ENCODE results near the gene MFRP.

Gene MFRP

DNA sequence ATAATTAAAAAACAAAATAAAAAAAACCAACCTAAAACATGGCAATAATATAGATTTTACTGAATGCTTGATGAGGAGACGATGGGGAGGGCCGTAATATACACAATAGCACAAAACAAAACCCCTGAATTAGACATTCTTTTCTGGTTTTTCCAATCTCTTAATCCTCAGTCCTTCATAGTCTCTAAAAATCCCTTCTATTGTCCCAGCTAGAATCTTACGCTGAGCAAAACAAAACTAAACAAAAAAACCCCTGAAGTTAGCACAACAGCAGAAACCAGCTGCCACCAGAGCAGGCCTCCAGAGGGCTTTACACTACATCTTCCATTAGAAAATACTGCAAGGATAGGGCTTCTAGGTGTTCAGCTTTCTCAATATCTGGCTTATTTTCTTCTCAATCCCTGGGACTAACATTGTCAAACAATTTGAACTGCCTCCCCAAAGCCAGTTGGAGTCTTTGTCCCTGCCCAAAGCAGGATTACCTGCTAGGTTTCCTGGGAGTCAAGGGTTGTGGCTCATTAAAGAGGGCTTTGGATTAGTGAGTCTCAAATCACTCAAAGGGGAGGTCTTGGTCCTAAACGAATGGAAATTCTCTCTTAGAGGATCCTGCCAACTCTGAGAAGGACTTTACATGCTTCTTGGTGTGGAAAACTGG is 14.3 kb downstream of the MFRP start:
- DNase-seq (ENCODE audit: low read depth, low spot score), result no peak
- no peaks in the 10 kb centered on the region for H3K9me3 ChIP-seq (ENCODE audit: low read depth, low read length)
- no peak overlapping the region for H3K27ac ChIP-seq
- H3K9ac ChIP-seq (ENCODE audit: insufficient read length), result peak overlapping the region; percentile 32
- TF ChIP-seq EZH2 (IDR thresholded peaks at IDR 0.05) (no peak), POLR2AphosphoS5 (IDR thresholded peaks at IDR 0.05; ENCODE audit: borderline replicate concordance, low read depth, low read length) (no peak), FOXP2 (optimal IDR thresholded peaks at IDR 0.05; ENCODE audit: control extremely low read depth, extremely low read length, insufficient read depth) (no peak)
- H3K36me3 ChIP-seq (ENCODE audit: insufficient read depth, low read length), result no peaks in the 10 kb centered on the region; the same call in 1 of the 2 replicates
- H3K4me3 ChIP-seq, result no peak overlapping the region

DNA sequence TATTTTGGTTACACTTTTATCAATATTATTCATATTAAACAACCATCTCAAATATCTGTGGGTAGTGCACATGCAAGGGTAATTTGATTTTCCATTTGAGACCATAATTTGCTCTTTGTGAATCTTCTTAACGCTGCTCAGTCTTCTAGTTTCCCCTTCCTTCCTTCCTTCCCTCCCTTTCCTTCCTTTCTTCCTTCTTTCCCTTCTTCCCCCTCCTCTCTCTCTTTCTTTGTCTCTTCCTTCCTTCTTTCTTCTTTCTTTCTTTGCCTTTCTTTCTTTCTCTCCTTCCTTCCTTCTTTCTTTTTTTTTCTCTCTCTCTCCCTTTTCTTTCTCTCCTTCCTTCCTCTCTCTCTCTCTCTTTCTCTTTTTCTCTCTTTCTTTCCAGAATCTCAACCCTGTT is 16.3 kb downstream of the MFRP start:
- no peaks in the 10 kb centered on the region for H3K9me3 ChIP-seq (ENCODE audit: low read depth, low read length)
- H3K9ac ChIP-seq (ENCODE audit: insufficient read length), result no peak overlapping the region
- no peaks in the 10 kb centered on the region for H3K36me3 ChIP-seq (ENCODE audit: insufficient read depth, low read length)
- DNase-seq (ENCODE audit: low read depth, low spot score), result no peak
- H3K4me3 ChIP-seq, result no peak overlapping the region
- TF ChIP-seq EZH2 (IDR thresholded peaks at IDR 0.05), result no peak
- TF ChIP-seq POLR2AphosphoS5 (IDR thresholded peaks at IDR 0.05; ENCODE audit: borderline replicate concordance, low read depth, low read length), result no peak
- no peak for TF ChIP-seq FOXP2 (optimal IDR thresholded peaks at IDR 0.05; ENCODE audit: control extremely low read depth, extremely low read length, insufficient read depth)
- no peak overlapping the region for H3K27ac ChIP-seq

- TF ChIP-seq FOXP2 (optimal IDR thresholded peaks at IDR 0.05; ENCODE audit: control extremely low read depth, extremely low read length, insufficient read depth), result no peak
- no peak for TF ChIP-seq POLR2AphosphoS5 (IDR thresholded peaks at IDR 0.05; ENCODE audit: borderline replicate concordance, low read depth, low read length)
- no peak for TF ChIP-seq EZH2 (IDR thresholded peaks at IDR 0.05)
- Histone ChIP-seq H3K9ac (ENCODE audit: insufficient read length) (no peak overlapping the region), H3K27ac (no peak overlapping the region), H3K36me3 (ENCODE audit: insufficient read depth, low read length) (no peaks in the 10 kb centered on the region), H3K4me3 (no peak overlapping the region), H3K9me3 (ENCODE audit: low read depth, low read length) (no peaks in the 10 kb centered on the region)
- no peak for DNase-seq (ENCODE audit: low read depth, low spot score)
Measured at GRCh38 chr11:119329320-119329719, 17.2 kb downstream of the MFRP start.

GRCh38 chr11:119324189-119324588 is 22.3 kb downstream of the MFRP start:
- Histone ChIP-seq H3K36me3 (ENCODE audit: insufficient read depth, low read length) (no peaks in the 10 kb centered on the region), H3K4me3 (no peak overlapping the region), H3K9me3 (ENCODE audit: low read depth, low read length) (no peaks in the 10 kb centered on the region), H3K9ac (ENCODE audit: insufficient read length) (no peak overlapping the region), H3K27ac (no peak overlapping the region)
- TF ChIP-seq FOXP2 (optimal IDR thresholded peaks at IDR 0.05; ENCODE audit: control extremely low read depth, extremely low read length, insufficient read depth), result no peak
- TF ChIP-seq POLR2AphosphoS5 (IDR thresholded peaks at IDR 0.05; ENCODE audit: borderline replicate concordance, low read depth, low read length), result no peak
- TF ChIP-seq EZH2 (IDR thresholded peaks at IDR 0.05), result no peak
- no peak for DNase-seq (ENCODE audit: low read depth, low spot score)

- Histone ChIP-seq H3K9me3 (ENCODE audit: low read depth, low read length) (no peaks in the 10 kb centered on the region), H3K27ac (no peak overlapping the region), H3K4me3 (no peak overlapping the region), H3K9ac (ENCODE audit: insufficient read length) (no peak overlapping the region), H3K36me3 (ENCODE audit: insufficient read depth, low read length) (no peaks in the 10 kb centered on the region)
- DNase-seq (ENCODE audit: low read depth, low spot score), result no peak
- no peak for TF ChIP-seq EZH2 (IDR thresholded peaks at IDR 0.05)
- no peak for TF ChIP-seq FOXP2 (optimal IDR thresholded peaks at IDR 0.05; ENCODE audit: control extremely low read depth, extremely low read length, insufficient read depth)
- no peak for TF ChIP-seq POLR2AphosphoS5 (IDR thresholded peaks at IDR 0.05; ENCODE audit: borderline replicate concordance, low read depth, low read length)
Measured at GRCh38 chr11:119323532-119324033, 22.9 kb downstream of the MFRP start.

DNA sequence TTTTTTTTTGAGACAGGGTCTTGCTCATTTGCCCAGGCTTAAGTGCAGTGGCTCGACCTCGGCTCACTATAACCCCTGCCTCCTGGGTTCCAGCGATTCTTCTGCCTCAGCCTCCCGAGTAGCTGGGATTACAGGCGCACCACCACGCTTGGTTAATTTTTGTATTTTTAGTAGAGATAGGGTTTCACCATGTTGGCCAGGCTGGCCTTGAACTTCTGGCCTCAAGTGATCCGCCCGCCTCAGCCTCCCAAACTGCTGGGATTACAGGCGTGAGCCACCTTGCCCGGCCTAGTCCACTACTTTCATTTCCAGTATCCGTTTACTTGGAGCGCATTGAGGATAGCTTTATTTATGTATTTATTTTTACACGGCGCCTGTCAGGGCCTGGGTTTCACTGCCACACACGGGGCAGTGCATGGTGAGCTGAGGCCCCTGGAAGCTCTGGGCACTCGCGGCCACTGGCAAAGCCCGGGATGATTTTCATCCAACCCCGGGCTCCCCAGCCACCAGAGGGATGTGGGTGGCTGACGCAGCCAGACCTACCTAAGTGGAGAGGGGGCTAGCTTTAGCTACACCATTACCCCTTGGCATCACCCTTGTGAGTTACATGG is 23.5 kb downstream of the MFRP start:
- no peak for DNase-seq (ENCODE audit: low read depth, low spot score)
- H3K4me3 ChIP-seq, result no peak overlapping the region
- no peak overlapping the region for H3K27ac ChIP-seq
- no peak overlapping the region for H3K9ac ChIP-seq (ENCODE audit: insufficient read length)
- no peaks in the 10 kb centered on the region for H3K9me3 ChIP-seq (ENCODE audit: low read depth, low read length)
- no peaks in the 10 kb centered on the region for H3K36me3 ChIP-seq (ENCODE audit: insufficient read depth, low read length)
- TF ChIP-seq EZH2 (IDR thresholded peaks at IDR 0.05), result no peak
- no peak for TF ChIP-seq POLR2AphosphoS5 (IDR thresholded peaks at IDR 0.05; ENCODE audit: borderline replicate concordance, low read depth, low read length)
- no peak for TF ChIP-seq FOXP2 (optimal IDR thresholded peaks at IDR 0.05; ENCODE audit: control extremely low read depth, extremely low read length, insufficient read depth)

DNA sequence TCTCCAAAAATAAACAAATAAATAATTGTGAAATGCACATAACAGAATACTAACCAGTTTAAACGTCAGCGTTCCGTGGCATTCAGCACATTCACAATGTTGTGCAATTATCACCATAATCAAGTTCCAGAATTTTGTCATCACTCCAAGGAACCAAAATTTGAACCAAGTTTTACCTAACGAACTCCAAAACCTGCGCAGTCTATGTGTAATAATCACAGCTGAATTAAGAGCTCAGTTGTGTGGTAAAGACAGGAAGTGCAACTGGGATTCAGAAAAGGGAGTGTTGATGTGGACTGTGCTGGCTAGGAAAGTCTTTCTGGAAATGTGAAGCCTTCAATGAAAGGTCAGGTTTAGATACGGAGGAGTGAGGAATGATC is 24.2 kb downstream of the MFRP start:
- Histone ChIP-seq H3K9ac (ENCODE audit: insufficient read length) (no peak overlapping the region), H3K36me3 (ENCODE audit: insufficient read depth, low read length) (no peaks in the 10 kb centered on the region), H3K4me3 (no peak overlapping the region), H3K9me3 (ENCODE audit: low read depth, low read length) (no peaks in the 10 kb centered on the region), H3K27ac (no peak overlapping the region)
- TF ChIP-seq EZH2 (IDR thresholded peaks at IDR 0.05) (no peak), FOXP2 (optimal IDR thresholded peaks at IDR 0.05; ENCODE audit: control extremely low read depth, extremely low read length, insufficient read depth) (no peak), POLR2AphosphoS5 (IDR thresholded peaks at IDR 0.05; ENCODE audit: borderline replicate concordance, low read depth, low read length) (no peak)
- DNase-seq (ENCODE audit: low read depth, low spot score), result no peak

GRCh38 chr11:119320776-119321524 is 25.6 kb downstream of the MFRP start:
- no peak overlapping the region for H3K27ac ChIP-seq
- H3K4me3 ChIP-seq, result no peak overlapping the region
- TF ChIP-seq POLR2AphosphoS5 (IDR thresholded peaks at IDR 0.05; ENCODE audit: borderline replicate concordance, low read depth, low read length), result no peak
- no peak for TF ChIP-seq EZH2 (IDR thresholded peaks at IDR 0.05)
- TF ChIP-seq FOXP2 (optimal IDR thresholded peaks at IDR 0.05; ENCODE audit: control extremely low read depth, extremely low read length, insufficient read depth), result no peak
- no peaks in the 10 kb centered on the region for H3K36me3 ChIP-seq (ENCODE audit: insufficient read depth, low read length)
- no peak for DNase-seq (ENCODE audit: low read depth, low spot score)
- no peaks in the 10 kb centered on the region for H3K9me3 ChIP-seq (ENCODE audit: low read depth, low read length)
- no peak overlapping the region for H3K9ac ChIP-seq (ENCODE audit: insufficient read length)

Data from SK-N-MC (cell line).